Parathyroid adenoma (tissue), 2 donors: ENCODE data around the gene POLR2F.

Experiments used
- H2AFZ ChIP-seq: fragments of 300-600 bp; sonication (generic); one replicate; pipeline ENCODE4 v1.7.0; 2017; ENCODE audit warnings: antibody characterized with exemption, mild to moderate bottlenecking
- H3K27ac ChIP-seq: fragments of 300-600 bp; sonication (generic); one replicate; pipeline ENCODE4 v1.7.0; 2017
- H3K27me3 ChIP-seq: fragments of 300-600 bp; sonication (generic); one replicate; pipeline ENCODE4 v1.7.0; 2017; ENCODE audit warnings: low read length; ENCODE audit not compliant: control insufficient read depth, insufficient read depth
- H3K36me3 ChIP-seq: fragments of 300-600 bp; sonication (generic); one replicate; pipeline ENCODE4 v1.7.0; 2017; ENCODE audit warnings: low read length; ENCODE audit not compliant: control insufficient read depth, insufficient read depth
- H3K4me1 ChIP-seq: fragments of 300-600 bp; sonication (generic); one replicate; pipeline ENCODE4 v1.7.0; 2017; ENCODE audit warnings: control low read depth
- H3K4me2 ChIP-seq: fragments of 300-600 bp; sonication (generic); one replicate; pipeline ENCODE4 v1.7.0; 2017; ENCODE audit warnings: low read length
- H3K4me3 ChIP-seq: fragments of 300-600 bp; sonication (generic); one replicate; pipeline ENCODE4 v1.7.0; 2017; ENCODE audit warnings: low read depth, low read length
- H3K79me2 ChIP-seq: fragments of 300-600 bp; sonication (generic); one replicate; pipeline ENCODE4 v1.7.0; 2017; ENCODE audit warnings: control low read depth
- H3K9ac ChIP-seq: fragments of 300-600 bp; sonication (generic); one replicate; pipeline ENCODE4 v1.7.0; 2017; ENCODE audit warnings: mild to moderate bottlenecking
- H3K9me3 ChIP-seq: fragments of 300-600 bp; sonication (generic); one replicate; pipeline ENCODE4 v1.7.0; 2017; ENCODE audit warnings: low read length; ENCODE audit not compliant: control insufficient read depth
- CTCF ChIP-seq: fragments of 300-600 bp; sonication (generic); IDR thresholded peaks from one replicate; pipeline ENCODE4 v1.7.0; 2017; ENCODE audit warnings: antibody characterized with exemption, mild to moderate bottlenecking
- donor health status: primary hyperparathyroidism.

POLR2F gene

GRCh38 chr22:37918580-37919270 lies 34.8 kb upstream of the POLR2F start:
- TF ChIP-seq CTCF: no peak
- Histone ChIP-seq H2AFZ (no peak overlapping the region), H3K79me2 (no peaks in the 10 kb centered on the region), H3K9me3 (no peaks in the 10 kb centered on the region), H3K4me1 (no peaks in the 10 kb centered on the region), H3K27me3 (no peaks in the 10 kb centered on the region), H3K4me3 (no peak overlapping the region), H3K36me3 (no peaks in the 10 kb centered on the region), H3K4me2 (no peak overlapping the region), H3K9ac (no peak overlapping the region), H3K27ac (no peak overlapping the region)

GRCh38 chr22:37920126-37920525 lies 33.4 kb upstream of the POLR2F start:
- Histone ChIP-seq H3K27ac (no peak overlapping the region), H3K9ac (no peak overlapping the region), H3K36me3 (no peaks in the 10 kb centered on the region), H3K4me2 (no peak overlapping the region), H3K9me3 (no peaks in the 10 kb centered on the region), H3K4me1 (no peaks in the 10 kb centered on the region), H3K79me2 (no peaks in the 10 kb centered on the region), H3K4me3 (no peak overlapping the region), H2AFZ (no peak overlapping the region), H3K27me3 (no peaks in the 10 kb centered on the region)
- TF ChIP-seq CTCF: no peak

DNA sequence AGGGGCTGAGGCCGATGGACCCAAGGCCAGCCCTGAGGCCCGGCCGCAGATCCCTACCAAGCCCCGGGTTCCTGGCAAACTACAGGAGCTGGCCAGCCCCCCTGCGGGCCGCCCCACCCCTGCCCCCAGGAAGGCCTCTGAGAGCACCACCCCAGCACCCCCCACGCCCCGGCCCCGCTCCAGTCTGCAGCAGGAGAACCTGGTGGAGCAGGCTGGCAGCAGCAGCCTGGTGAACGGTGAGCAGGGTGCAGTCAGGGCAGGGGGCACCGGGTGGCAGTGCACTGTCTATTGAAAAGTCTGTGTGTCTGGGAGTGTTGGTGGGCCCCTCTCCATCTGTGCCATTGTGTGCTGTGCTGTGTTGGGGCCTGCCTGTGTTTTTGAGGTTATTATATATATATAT lies 31.3 kb upstream of the POLR2F start:
- no peaks in the 10 kb centered on the region for H3K4me1 ChIP-seq
- H3K4me3 ChIP-seq: no peak overlapping the region
- no peaks in the 10 kb centered on the region for H3K36me3 ChIP-seq
- H3K27me3 ChIP-seq: no peaks in the 10 kb centered on the region
- no peak for TF ChIP-seq CTCF
- no peak overlapping the region for H3K4me2 ChIP-seq
- no peak overlapping the region for H2AFZ ChIP-seq
- no peak overlapping the region for H3K27ac ChIP-seq
- no peak overlapping the region for H3K9ac ChIP-seq
- H3K79me2 ChIP-seq: no peaks in the 10 kb centered on the region
- H3K9me3 ChIP-seq: no peaks in the 10 kb centered on the region

DNA sequence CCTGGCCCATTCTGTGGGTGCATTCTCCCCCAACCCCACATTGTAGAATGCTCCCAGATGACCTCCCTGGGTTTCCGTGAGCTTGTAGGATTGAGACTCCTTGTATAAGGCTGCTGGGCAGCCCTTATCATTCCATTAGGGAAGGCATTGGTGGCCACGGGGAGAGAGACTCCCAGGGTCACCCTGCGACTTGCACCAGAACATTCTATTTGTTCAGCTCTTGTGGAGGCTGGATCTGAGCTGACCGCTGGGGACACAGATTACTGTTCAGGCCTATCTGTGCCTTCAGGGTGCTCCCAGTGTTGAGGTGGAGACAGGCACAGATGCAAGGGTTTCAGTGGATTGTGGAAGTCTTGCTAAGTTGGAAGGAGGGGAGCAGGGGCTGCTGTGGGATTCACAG lies 29.6 kb upstream of the POLR2F start:
- H3K36me3 ChIP-seq: no peaks in the 10 kb centered on the region
- H3K79me2 ChIP-seq: no peaks in the 10 kb centered on the region
- no peaks in the 10 kb centered on the region for H3K27me3 ChIP-seq
- H3K9me3 ChIP-seq: no peaks in the 10 kb centered on the region
- H2AFZ ChIP-seq: no peak overlapping the region
- H3K9ac ChIP-seq: no peak overlapping the region
- no peak for TF ChIP-seq CTCF
- peaks cover under 1% of the 10 kb centered on the region for H3K4me1 ChIP-seq
- no peak overlapping the region for H3K27ac ChIP-seq
- H3K4me2 ChIP-seq: no peak overlapping the region
- H3K4me3 ChIP-seq: no peak overlapping the region

GRCh38 chr22:37924386-37925065 lies 29.0 kb upstream of the POLR2F start:
- H3K79me2 ChIP-seq: no peaks in the 10 kb centered on the region
- no peak overlapping the region for H3K27ac ChIP-seq
- peaks cover 5% of the 10 kb centered on the region for H3K4me1 ChIP-seq
- no peaks in the 10 kb centered on the region for H3K27me3 ChIP-seq
- no peak overlapping the region for H2AFZ ChIP-seq
- H3K36me3 ChIP-seq: no peaks in the 10 kb centered on the region
- H3K9me3 ChIP-seq: no peaks in the 10 kb centered on the region
- no peak overlapping the region for H3K9ac ChIP-seq
- TF ChIP-seq CTCF: no peak
- no peak overlapping the region for H3K4me3 ChIP-seq
- H3K4me2 ChIP-seq: no peak overlapping the region
